Measurements from ENCODE around the gene PCCB.

Gene PCCB

DNA sequence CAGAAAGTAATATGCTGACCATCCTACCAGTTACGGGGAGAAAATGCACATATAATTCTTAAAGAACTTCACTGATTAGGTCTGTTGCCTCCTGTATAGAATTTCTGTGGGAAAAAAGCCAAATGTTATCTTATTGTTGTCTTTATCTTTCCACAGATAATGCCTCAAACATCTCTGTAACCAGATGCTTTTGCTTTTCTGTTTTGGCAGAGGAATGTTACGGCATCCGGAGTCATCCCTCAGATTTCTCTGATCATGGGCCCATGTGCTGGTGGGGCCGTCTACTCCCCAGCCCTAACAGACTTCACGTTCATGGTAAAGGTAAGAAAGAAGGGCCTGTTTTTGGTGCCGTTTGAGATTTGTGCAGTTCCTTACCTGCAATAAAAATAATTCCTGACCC lies 33.5 kb downstream of the PCCB start:
- no peak for TF ChIP-seq CTCF (IDR thresholded peaks at IDR 0.05; ENCODE audit: insufficient read depth, low read depth, low read length, missing control alignments)
- no peak overlapping the region for H3K4me3 ChIP-seq (ENCODE audit: low read depth, low read length)
- no peak for DNase-seq (ENCODE audit: low read depth)

DNA sequence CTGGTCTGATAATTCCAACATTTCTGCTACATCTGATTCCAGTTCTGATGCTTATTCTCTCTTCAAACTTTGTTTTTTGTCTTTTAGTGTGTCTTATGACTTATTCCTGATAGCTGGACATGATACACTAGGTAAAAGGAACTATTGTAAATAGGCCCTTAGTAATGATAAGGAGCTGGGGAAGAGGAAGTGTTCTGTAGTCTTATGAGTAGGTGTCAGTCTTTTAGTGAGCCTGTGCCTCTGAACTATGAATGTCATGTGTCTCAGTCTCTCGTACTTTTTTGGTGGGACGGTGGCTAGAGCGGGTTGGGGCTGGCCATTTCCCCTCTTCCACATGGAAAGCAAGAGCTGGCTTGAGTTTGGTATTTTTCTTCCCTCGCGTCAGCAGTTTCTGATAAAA lies 41.2 kb downstream of the PCCB start:
- DNase-seq (ENCODE audit: low read depth), result no peak
- TF ChIP-seq CTCF (IDR thresholded peaks at IDR 0.05; ENCODE audit: insufficient read depth, low read depth, low read length, missing control alignments), result no peak
- H3K4me3 ChIP-seq (ENCODE audit: low read depth, low read length), result no peak overlapping the region

GRCh38 chr3:136292500-136292899 lies 42.4 kb downstream of the PCCB start:
- TF ChIP-seq CTCF (IDR thresholded peaks at IDR 0.05; ENCODE audit: insufficient read depth, low read depth, low read length, missing control alignments), result no peak
- DNase-seq (ENCODE audit: low read depth), result no peak
- no peak overlapping the region for H3K4me3 ChIP-seq (ENCODE audit: low read depth, low read length)

- TF ChIP-seq CTCF (IDR thresholded peaks at IDR 0.05; ENCODE audit: insufficient read depth, low read depth, low read length, missing control alignments), result no peak
- H3K4me3 ChIP-seq (ENCODE audit: low read depth, low read length), result no peak overlapping the region
- no peak for DNase-seq (ENCODE audit: low read depth)
Observed at GRCh38 chr3:136293279-136293678, 43.1 kb downstream of the PCCB start.

GRCh38 chr3:136294176-136294575 lies 44.0 kb downstream of the PCCB start:
- no peak for TF ChIP-seq CTCF (IDR thresholded peaks at IDR 0.05; ENCODE audit: insufficient read depth, low read depth, low read length, missing control alignments)

DNA sequence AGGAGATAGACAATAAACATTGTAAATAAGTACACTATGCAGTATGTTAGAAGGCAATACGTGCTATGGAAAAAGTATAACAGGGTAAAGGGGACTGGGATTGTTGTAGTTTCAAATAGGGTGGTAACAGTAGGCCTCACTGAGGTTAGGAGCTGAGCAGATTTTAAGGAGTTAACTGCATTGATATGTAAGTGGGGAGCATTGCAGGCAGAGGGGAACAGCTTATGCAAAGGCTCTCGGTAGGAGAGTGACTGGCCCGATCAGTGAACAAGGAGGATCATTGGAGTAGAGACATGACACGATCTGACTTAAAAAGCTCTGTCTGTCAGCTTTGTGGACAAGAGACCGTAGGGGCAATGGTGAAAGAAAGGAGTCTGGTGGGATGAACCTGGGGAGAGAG lies 46.8 kb downstream of the PCCB start:
- no peak for TF ChIP-seq CTCF (IDR thresholded peaks at IDR 0.05; ENCODE audit: insufficient read depth, low read depth, low read length, missing control alignments)
- H3K4me3 ChIP-seq (ENCODE audit: low read depth, low read length), result no peak overlapping the region
- no peak for DNase-seq (ENCODE audit: low read depth)

More at GRCh38 chr3:136294176-136294575, 44.0 kb downstream of the PCCB start:
- H3K4me3 ChIP-seq (ENCODE audit: low read depth, low read length), result no peak overlapping the region
- no peak for DNase-seq (ENCODE audit: low read depth)

- no peak for TF ChIP-seq CTCF (IDR thresholded peaks at IDR 0.05; ENCODE audit: insufficient read depth, low read depth, low read length, missing control alignments)
- H3K4me3 ChIP-seq (ENCODE audit: low read depth, low read length), result no peak overlapping the region
- DNase-seq (ENCODE audit: low read depth), result no peak
Observed at GRCh38 chr3:136297826-136298225, 47.7 kb downstream of the PCCB start.
